SK-N-SH treated with all-trans-retinoic acid at 6 μM for 48 hours (cell line): Measurements from ENCODE around the gene SCYL1.
A peak's percentile ranks its signal among the peaks of the same experiment; 100 is the strongest.

Source experiments
- ATAC-seq: fragments of 200-7000 bp; cut with Tn5 transposase; 3 replicates; pipeline ENCODE4 v1.9.1; 2020; ENCODE audit warnings: mild to moderate bottlenecking, moderate library complexity
- ARNTL ChIP-seq: fragments of 450-650 bp; formaldehyde crosslinking; IDR thresholded peaks from 2 replicates; pipeline ENCODE4 v1.5.0; 2020; ENCODE audit warnings: low read depth, mild to moderate bottlenecking, moderate library complexity, borderline replicate concordance
- BACH2 ChIP-seq: fragments of 250-450 bp; sonication (Bioruptor Pico); IDR thresholded peaks from 2 replicates; pipeline ENCODE4 v1.9.0; 2021; ENCODE audit warnings: mild to moderate bottlenecking, borderline replicate concordance
- CREB5 ChIP-seq: fragments of 250-450 bp; sonication (Bioruptor Pico); IDR thresholded peaks from 2 replicates; pipeline ENCODE4 v1.5.1; 2020; ENCODE audit warnings: low read depth, mild to moderate bottlenecking, moderate library complexity
- CSDC2 ChIP-seq: fragments of 250-450 bp; sonication (Bioruptor Pico); IDR thresholded peaks from 2 replicates; pipeline ENCODE4 v1.5.0; 2020; ENCODE audit warnings: mild to moderate bottlenecking, moderate library complexity
- CSRNP3 ChIP-seq: fragments of 250-450 bp; sonication (Bioruptor Pico); IDR thresholded peaks from 2 replicates; pipeline ENCODE4 v1.5.1; 2021; ENCODE audit warnings: mild to moderate bottlenecking, moderate library complexity
- ESRRG ChIP-seq: fragments of 250-450 bp; sonication (Bioruptor Pico); IDR thresholded peaks from 2 replicates; pipeline ENCODE4 v1.6.1; 2021; ENCODE audit warnings: mild to moderate bottlenecking
- GLIS3 ChIP-seq: fragments of 250-450 bp; sonication (Bioruptor Pico); IDR thresholded peaks from 2 replicates; pipeline ENCODE4 v1.5.0; 2020; ENCODE audit warnings: mild to moderate bottlenecking, moderate library complexity
- ISL1 ChIP-seq: fragments of 250-450 bp; sonication (Bioruptor Pico); IDR thresholded peaks from 2 replicates; pipeline ENCODE4 v2.1.2; 2022; ENCODE audit warnings: mild to moderate bottlenecking, moderate library complexity
- OSR1 ChIP-seq: fragments of 250-450 bp; sonication (Bioruptor Pico); IDR thresholded peaks from 2 replicates; pipeline ENCODE4 v1.8.0; 2022; ENCODE audit warnings: moderate library complexity, mild to moderate bottlenecking, inconsistent platforms
- PATZ1 ChIP-seq: fragments of 250-450 bp; sonication (Bioruptor Pico); IDR thresholded peaks from 2 replicates; pipeline ENCODE4 v1.8.0; 2020; ENCODE audit warnings: mild to moderate bottlenecking, moderate library complexity, borderline replicate concordance
- PPARA ChIP-seq: fragments of 250-450 bp; sonication (Bioruptor Pico); IDR thresholded peaks from 2 replicates; pipeline ENCODE4 v1.5.0; 2020; ENCODE audit warnings: mild to moderate bottlenecking, borderline replicate concordance
- RARB ChIP-seq: fragments of 250-450 bp; sonication (Bioruptor Pico); IDR thresholded peaks from 2 replicates; pipeline ENCODE4 v1.8.0; 2021; ENCODE audit warnings: mild to moderate bottlenecking, moderate library complexity
- SNAI2 ChIP-seq: fragments of 250-450 bp; sonication (Bioruptor Pico); IDR thresholded peaks from 2 replicates; pipeline ENCODE4 v1.5.0; 2020; ENCODE audit warnings: mild to moderate bottlenecking, moderate library complexity
- TCF4 ChIP-seq: fragments of 250-450 bp; sonication (Bioruptor Pico); IDR thresholded peaks from 2 replicates; pipeline ENCODE4 v1.8.0; 2021; ENCODE audit warnings: mild to moderate bottlenecking, moderate library complexity, borderline replicate concordance
- TOX ChIP-seq: fragments of 250-450 bp; sonication (Bioruptor Pico); IDR thresholded peaks from 2 replicates; pipeline ENCODE4 v1.8.0; 2021; ENCODE audit warnings: mild to moderate bottlenecking, moderate library complexity, borderline replicate concordance
- TSHZ2 ChIP-seq: fragments of 250-450 bp; sonication (Bioruptor Pico); IDR thresholded peaks from 2 replicates; pipeline ENCODE4 v1.5.0; 2020; ENCODE audit warnings: mild to moderate bottlenecking, moderate library complexity
- ZC3H10 ChIP-seq: fragments of 250-450 bp; sonication (Bioruptor Pico); IDR thresholded peaks from 2 replicates; pipeline ENCODE4 v1.5.1; 2021; ENCODE audit warnings: mild to moderate bottlenecking, moderate library complexity
- ZFP3 ChIP-seq: fragments of 250-450 bp; sonication (Bioruptor Pico); IDR thresholded peaks from 2 replicates; pipeline ENCODE4 v1.5.0; 2020; ENCODE audit warnings: mild to moderate bottlenecking, moderate library complexity
- ZFP30 ChIP-seq: fragments of 450-650 bp; formaldehyde crosslinking; IDR thresholded peaks from 2 replicates; pipeline ENCODE4 v1.5.0; 2022; ENCODE audit warnings: mild to moderate bottlenecking, moderate library complexity
- ZNF565 ChIP-seq: fragments of 450-650 bp; formaldehyde crosslinking; conservative IDR thresholded peaks from 2 replicates; pipeline ENCODE4 v1.5.0; 2020; ENCODE audit warnings: low read depth, mild to moderate bottlenecking, moderate library complexity
- ZNF70 ChIP-seq: fragments of 450-650 bp; formaldehyde crosslinking; IDR thresholded peaks from 2 replicates; pipeline ENCODE4 v1.5.0; 2020; ENCODE audit warnings: mild to moderate bottlenecking, moderate library complexity
- TF ChIP-seq, protein P1 (sequence below): fragments of 250-450 bp; sonication (Bioruptor Pico); IDR thresholded peaks from 2 replicates; pipeline ENCODE4 v1.8.0; 2021; ENCODE audit warnings: low read depth, mild to moderate bottlenecking, moderate library complexity, borderline replicate concordance

The SCYL1 gene

GRCh38 chr11:65498977-65499712, 25.7 kb upstream of the SCYL1 start, which contains the start of gene MALAT1 (continued):
- TF ChIP-seq PATZ1 = peak; percentile 100
- TF ChIP-seq PPARA = peak; percentile 96
- TF ChIP-seq GLIS3 (CRISPR knock-in tag) = peak; percentile 99
- TF ChIP-seq CREB5 = peak; percentile 100
- TF ChIP-seq ZFP3 (CRISPR knock-in tag) = no peak
- peak; percentile 100 for TF ChIP-seq ZC3H10 (CRISPR knock-in tag)
- peak; percentile 91 for TF ChIP-seq ZFP30 (CRISPR knock-in tag)
- peak; percentile 100 for TF ChIP-seq TOX (CRISPR knock-in tag)
- TF ChIP-seq ISL1 (CRISPR knock-in tag) = peak; percentile 31; the same call in 1 of the 2 replicates
- peak; percentile 62 for TF ChIP-seq OSR1 (CRISPR knock-in tag)
- TF ChIP-seq ARNTL (CRISPR knock-in tag) = peak; percentile 97
- peak; percentile 100 for TF ChIP-seq CSRNP3 (CRISPR knock-in tag)

GRCh38 chr11:65499713-65500386, 25.0 kb upstream of the SCYL1 start:
- ATAC-seq = no peak
- no peak; the same call in 1 of the 2 replicates for TF ChIP-seq TCF4 (CRISPR knock-in tag)
- peak; percentile 91 for TF ChIP-seq RARB (CRISPR knock-in tag)
- no peak for TF ChIP-seq ZFP3 (CRISPR knock-in tag)
- no peak for TF ChIP-seq ZNF70 (CRISPR knock-in tag)
- TF ChIP-seq TSHZ2 (CRISPR knock-in tag) = no peak
- TF ChIP-seq BACH2 (CRISPR knock-in tag) = no peak
- TF ChIP-seq ZC3H10 (CRISPR knock-in tag) = peak; percentile 63
- TF ChIP-seq ISL1 (CRISPR knock-in tag) = no peak
- TF ChIP-seq ARNTL (CRISPR knock-in tag) = 0 out of 2 replicates have a peak, but pooled peaks have one; percentile 12
- TF ChIP-seq, protein P1, sequence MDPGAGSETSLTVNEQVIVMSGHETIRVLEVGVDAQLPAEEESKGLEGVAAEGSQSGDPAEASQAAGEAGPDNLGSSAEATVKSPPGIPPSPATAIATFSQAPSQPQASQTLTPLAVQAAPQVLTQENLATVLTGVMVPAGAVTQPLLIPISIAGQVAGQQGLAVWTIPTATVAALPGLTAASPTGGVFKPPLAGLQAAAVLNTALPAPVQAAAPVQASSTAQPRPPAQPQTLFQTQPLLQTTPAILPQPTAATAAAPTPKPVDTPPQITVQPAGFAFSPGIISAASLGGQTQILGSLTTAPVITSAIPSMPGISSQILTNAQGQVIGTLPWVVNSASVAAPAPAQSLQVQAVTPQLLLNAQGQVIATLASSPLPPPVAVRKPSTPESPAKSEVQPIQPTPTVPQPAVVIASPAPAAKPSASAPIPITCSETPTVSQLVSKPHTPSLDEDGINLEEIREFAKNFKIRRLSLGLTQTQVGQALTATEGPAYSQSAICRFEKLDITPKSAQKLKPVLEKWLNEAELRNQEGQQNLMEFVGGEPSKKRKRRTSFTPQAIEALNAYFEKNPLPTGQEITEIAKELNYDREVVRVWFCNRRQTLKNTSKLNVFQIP = peak; percentile 74; the same call in 1 of the 2 replicates
- no peak for TF ChIP-seq OSR1 (CRISPR knock-in tag)
- TF ChIP-seq ESRRG (CRISPR knock-in tag) = no peak
- no peak for TF ChIP-seq GLIS3 (CRISPR knock-in tag)
- TF ChIP-seq ZNF565 = no peak
- no peak for TF ChIP-seq PPARA
- TF ChIP-seq CSRNP3 (CRISPR knock-in tag) = peak; percentile 82
- TF ChIP-seq PATZ1 = peak; percentile 62
- TF ChIP-seq SNAI2 (CRISPR knock-in tag) = peak; percentile 50; the same call in 1 of the 2 replicates
- peak; percentile 15; the same call in 1 of the 2 replicates for TF ChIP-seq ZFP30 (CRISPR knock-in tag)
- TF ChIP-seq CSDC2 (CRISPR knock-in tag) = no peak
- TF ChIP-seq CREB5 = no peak; the same call in 1 of the 2 replicates
- peak; percentile 81; the same call in 1 of the 2 replicates for TF ChIP-seq TOX (CRISPR knock-in tag)
